HTR-8/SVneo (cell line): Measurements from ENCODE around the gene SH3RF3.
"Not testable (repeated sequence)": the region's sequence is repeated elsewhere in the genome, so short reads cannot be mapped to it uniquely, and the experiment has no call there.

Experiments
- DNase-seq: peaks from one replicate; pipeline ENCODE4 v3.0.0; 2011; ENCODE audit warnings: low spot score, mixed read lengths; ENCODE audit not compliant: insufficient read length
- FAIRE-seq: peaks from 2 replicates; lab custom pipeline; 2011; peaks lifted over from hg19 to GRCh38; lab: Jason Lieb, UNC

Gene SH3RF3

DNA sequence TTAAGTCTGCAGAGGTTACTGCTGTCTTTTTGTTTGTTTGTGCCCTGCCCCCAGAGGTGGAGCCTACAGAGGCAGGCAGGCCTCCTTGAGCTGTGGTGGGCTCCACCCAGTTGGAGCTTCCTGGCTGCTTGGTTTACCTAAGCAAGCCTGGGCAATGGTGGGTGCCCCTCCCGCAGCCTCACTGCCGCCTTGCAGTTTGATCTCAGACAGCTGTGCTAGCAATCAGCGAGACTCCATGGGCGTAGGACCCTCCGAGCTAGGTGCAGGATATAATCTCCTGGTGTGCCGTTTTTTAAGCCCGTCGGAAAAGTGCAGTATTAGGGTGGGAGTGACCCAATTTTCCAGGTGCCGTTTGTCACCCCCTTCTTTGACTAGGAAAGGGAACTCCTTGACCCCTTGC is 11.8 kb upstream of the SH3RF3 start:
- not testable (repeated sequence) for FAIRE-seq, DNase-seq

DNA sequence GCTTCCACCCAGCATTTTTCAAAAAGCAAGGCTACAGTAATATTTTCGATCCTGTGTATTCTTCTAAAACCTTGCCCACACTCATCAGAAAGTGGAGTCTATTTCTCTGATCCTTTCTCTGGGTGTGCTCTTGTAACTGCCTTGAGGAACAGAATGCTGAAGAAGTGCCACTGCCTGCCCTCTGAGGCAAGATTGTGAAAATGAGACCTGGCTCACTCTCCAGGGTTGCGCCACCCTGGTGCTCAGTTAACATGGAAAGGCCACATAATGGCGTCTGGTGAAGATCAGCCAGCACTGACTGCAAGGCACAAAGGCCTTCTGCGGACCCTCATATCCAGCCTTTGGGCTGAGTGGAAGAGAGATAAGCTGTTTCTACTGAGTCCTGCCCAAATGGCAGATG is 11.2 kb upstream of the SH3RF3 start:
- DNase-seq, result no peak
- FAIRE-seq, result no peak

- FAIRE-seq (no peak), DNase-seq (no peak)
Measured at GRCh38 chr2:109118321-109118720, 10.7 kb upstream of the SH3RF3 start.

DNA sequence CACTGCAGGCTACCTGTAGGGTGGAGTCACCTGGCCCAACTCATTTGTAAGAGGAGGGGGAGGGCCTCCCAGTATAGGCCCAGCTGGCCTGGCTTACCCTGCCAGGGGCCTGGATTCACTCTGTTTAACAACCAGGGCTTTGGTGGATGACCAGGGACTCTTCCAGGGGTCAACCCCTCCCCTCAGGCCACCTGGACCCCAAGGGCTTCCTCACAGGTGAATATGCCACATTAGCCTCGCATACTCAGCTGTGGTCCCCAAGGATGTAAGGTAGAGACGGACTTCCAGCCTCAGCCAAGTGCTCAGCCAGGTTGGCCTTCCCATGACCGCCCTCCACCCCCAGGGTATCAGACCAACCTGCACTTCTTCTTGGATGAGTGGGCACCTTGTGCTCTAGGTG is 8.8 kb upstream of the SH3RF3 start:
- FAIRE-seq, result no peak
- no peak for DNase-seq

- not testable (repeated sequence) for FAIRE-seq, DNase-seq
Measured at GRCh38 chr2:109120686-109121085, 8.3 kb upstream of the SH3RF3 start.

DNA sequence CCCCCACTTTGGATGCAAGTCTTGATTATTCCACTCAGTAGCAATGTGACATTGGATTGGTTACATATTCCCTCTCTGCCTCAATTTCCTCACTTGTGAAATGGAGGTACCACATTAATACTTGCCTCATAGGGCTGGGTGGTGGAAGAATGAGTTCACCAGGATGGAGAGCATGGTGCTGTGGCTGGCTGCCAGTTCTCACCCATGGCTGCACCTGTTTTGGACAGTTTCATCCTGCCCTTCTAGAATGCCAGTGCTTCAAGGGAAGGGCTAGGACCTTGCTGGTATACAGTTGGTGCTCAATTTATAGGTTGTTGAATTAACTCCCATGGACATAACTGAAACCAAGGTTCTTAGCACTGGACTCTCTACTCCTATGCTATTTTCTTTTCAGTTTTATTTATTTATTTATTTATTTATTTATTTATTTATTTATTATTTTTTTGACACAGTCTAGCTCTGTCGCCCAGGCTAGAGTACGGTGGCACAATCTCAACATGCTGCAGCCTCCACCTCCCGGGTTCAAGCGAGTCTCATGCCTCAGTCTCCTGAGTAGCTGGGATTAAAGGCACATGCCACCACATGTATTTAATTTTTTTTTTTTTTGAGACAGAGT is 5.3 kb upstream of the SH3RF3 start:
- FAIRE-seq (no peak), DNase-seq (no peak)

DNA sequence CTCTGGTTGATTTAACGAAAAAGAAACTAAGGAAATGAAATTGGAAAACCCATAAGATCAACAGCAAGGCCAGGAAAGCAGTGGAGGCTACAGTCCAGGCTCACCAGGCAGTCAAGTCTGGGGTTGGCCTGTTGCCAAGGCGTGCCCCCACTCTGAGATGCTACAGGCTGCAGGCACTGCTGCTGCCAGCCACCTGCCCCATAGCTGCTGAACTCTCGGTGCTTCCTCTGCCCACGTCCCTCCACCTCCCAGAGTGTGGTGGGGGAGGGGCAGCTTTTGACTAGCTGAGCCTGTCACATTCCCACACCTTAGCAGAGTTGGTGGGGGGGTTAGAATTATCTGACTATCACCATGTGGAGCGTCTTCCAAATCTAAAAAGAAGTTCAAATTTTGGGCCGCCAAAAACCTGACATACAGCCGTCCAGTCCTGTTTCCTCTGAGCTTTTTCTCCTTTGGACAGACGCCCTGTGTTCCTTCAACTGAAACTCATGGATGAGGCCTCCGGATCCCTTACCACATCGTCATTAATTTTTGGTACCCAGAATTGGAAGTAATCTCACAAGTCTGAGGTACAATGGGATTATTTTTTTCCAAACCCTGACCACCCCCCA is 3.9 kb upstream of the SH3RF3 start:
- DNase-seq (peak; percentile 21), FAIRE-seq (no peak)

DNA sequence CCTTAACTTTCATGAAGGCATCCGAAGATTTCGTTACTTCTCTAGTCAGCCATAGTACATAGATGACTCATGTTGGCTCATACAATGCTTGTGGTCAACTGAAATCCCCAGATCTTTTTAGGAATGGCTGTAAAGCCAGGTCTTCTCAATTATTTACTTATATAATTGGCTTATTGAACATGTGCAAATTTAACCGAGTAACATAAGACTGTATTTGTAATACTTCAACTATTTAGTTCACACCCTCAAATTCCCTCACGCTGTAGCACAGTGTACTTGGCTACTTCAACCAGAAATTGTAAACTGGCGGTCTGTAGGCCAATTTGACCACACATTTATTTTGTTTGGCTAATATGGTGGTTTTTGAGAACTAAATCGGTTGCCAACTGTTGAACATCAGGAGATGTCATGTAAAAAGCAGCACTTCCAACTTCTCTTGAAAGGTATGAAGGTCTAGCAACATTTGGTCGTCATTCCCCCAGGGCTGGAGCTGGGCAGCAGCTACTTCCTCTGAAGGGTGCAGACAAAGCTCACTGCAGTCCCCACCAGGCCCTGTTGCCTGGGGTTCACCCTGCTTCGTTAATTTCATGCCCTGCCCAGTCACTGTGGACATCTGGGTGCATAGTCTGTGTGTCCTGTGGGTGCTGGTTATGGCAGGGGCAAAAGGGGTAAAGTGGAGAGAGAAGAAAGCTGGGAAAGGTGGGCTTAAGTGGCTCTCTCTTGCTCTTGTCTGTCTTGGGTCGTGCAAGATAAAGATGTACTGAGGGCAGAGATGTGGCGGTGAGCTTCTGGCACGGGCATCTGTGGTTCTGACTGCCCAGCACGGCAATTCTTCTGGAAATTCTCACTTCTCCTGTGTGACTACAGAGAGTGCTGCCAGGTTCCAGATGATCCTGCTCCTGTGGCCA is 3.2 kb upstream of the SH3RF3 start:
- FAIRE-seq, result peak; percentile 69
- DNase-seq, result peak; percentile 73

- DNase-seq (peak; percentile 45), FAIRE-seq (no peak)
Measured at GRCh38 chr2:109126501-109126860, 2.5 kb upstream of the SH3RF3 start.

GRCh38 chr2:109127556-109127955 is 1.4 kb upstream of the SH3RF3 start:
- DNase-seq (no peak), FAIRE-seq (no peak)

GRCh38 chr2:109128048-109128615 is 873 bp upstream of the SH3RF3 start:
- FAIRE-seq, result peak; percentile 55
- DNase-seq, result peak; percentile 95

DNA sequence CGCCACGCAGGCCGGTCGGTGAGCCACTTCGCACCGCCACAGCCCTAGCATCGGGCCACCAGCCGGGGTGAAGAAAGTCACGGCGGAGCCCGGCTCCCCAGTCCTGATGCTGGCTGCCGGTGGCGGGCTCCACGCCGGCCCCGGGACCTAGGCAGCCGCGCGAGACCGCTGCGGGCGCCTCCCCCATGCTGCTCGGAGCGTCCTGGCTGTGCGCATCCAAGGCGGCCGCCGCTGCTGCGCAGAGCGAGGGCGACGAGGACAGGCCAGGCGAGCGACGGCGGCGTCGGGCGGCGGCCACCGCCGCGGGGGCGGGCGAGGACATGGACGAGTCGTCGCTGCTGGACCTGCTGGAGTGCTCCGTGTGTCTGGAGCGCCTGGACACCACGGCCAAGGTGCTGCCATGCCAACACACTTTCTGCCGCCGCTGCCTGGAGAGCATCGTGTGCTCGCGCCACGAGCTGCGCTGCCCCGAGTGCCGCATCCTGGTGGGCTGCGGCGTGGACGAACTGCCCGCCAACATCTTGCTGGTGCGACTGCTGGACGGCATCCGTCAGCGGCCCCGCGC is 433 bp downstream of the SH3RF3 start:
- no peak for FAIRE-seq
- peak; percentile 22 for DNase-seq

DNA sequence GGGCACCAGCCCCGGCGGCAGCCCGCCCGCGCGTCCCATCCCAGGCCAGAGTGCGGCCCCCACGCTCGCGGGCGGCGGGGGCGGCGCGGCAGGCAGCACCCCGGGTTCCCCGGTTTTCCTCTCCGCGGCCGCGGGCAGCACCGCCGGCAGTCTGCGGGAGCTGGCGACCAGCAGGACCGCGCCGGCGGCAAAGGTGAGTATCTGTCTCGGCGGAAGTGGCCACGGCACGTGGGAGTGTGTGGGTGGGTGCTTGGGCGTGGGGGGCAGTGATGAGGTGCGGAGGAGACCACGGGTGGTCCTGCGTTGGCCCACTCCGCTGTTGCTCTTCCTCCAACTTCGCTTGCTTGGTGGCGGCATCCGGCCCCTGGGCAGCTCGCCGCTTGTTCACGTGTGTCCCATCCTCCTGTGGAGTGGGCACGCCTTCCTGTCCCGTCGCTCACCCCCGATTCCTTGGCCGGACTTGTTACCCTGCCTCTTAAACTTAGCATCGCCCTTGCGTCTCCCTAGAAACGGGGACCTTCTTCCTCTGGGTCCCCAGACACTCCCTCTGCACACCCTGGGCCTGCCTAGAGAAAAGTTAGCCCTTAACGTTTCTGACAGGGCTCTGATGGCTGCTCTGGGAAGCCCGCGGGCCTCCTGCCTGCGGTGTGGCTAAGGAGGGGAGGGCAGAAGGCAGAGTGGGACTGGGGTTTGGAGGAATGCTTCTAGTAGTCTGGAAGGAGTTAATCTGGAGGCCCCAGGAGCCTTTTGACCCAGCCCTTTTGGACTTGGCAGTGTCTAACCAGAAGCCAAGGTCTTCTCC is 1.1 kb downstream of the SH3RF3 start:
- peak; percentile 74 for FAIRE-seq
- peak; percentile 19 for DNase-seq

- no peak for FAIRE-seq
- DNase-seq, result no peak
Measured at GRCh38 chr2:109130723-109130995, 1.7 kb downstream of the SH3RF3 start.

DNA sequence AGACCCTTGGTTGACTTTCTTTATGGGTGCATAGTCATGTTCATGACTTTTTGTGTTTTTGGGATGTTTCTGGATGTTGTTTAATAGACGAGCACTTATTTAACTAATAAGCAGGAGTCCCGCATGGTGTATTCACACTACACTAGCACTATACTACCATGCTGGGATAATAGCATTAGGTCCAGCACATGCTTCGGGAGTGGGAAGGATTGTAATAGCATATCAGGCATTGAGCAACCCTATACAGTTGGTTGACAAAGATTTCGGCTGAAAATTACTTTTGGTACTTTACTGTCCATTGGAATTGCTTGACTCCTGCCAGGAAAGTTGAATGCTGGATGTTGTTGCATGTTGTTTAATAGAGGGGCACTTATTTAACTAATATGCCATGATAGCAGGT is 2.8 kb downstream of the SH3RF3 start:
- DNase-seq, result no peak
- peak; percentile 36 for FAIRE-seq

DNA sequence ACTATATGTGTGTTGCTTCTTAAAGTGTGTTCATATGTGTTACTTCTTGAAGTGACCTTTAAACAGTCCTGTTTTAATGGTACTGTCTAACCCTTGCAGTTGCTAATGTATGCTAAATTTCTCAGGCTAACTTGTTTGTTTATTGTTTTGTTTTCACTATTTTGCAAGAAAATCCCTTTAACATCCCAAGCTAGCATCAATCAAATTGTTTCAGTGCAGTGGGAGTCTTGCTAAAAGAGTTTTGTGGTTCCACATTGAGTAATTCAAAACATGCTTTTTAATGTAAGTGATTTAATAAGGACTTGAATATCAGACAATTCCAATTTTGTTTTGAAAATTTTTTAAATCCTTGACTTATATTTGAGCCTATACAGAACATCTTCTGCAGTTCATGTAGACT is 3.6 kb downstream of the SH3RF3 start:
- FAIRE-seq, result no peak

DNA sequence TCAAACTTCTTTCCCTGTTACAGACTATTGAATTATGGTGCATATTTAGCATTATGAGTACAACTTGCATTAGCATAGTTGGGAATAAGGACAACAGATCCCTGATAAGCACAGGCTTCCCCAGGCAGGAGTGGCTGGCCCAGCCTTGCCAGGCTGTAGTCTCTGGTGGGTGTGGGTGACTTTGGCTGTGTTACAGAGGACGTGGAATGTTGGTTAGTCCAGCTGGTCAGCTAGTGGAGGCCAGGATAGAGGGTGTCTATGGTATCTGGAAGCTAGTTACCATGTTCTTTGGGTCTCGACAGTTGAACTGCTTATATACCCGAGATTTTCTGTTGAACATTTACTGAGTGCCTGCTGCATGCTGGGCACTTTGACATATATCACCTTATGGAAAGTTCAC is 4.7 kb downstream of the SH3RF3 start:
- DNase-seq (no peak), FAIRE-seq (peak; percentile 23)

More for the DNA sequence above, 3.6 kb downstream of the SH3RF3 start:
- DNase-seq, result no peak

DNA sequence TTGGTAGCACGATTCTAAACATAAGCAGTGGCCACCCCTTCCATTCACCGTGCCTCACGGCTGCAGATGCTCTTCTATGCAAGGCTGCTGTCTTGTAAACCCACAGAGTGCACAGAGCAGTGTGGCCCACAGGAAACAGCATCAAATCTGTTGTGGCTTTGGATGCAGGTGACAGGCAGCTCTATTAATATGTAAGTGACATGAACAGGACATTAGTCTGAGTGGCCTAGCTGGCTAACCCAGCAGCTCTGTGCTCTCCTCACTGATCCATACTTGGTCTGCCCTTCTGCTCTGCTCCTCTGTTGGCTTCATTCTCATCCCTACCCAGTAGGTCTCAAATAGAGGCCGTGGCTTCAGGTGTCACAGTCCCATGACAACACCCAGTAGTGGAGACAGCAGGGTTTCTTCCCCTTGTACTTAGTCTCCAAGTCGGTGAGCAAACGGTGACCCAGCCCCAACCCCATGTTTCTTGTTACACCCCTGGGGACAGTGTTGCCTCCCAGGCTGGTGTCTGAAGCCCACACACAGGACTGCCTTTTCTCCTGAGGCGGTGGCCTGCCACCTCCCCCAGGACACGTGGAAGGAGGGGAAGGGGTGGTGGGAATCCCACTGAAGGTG is 5.8 kb downstream of the SH3RF3 start:
- no peak for FAIRE-seq
- DNase-seq, result no peak

DNA sequence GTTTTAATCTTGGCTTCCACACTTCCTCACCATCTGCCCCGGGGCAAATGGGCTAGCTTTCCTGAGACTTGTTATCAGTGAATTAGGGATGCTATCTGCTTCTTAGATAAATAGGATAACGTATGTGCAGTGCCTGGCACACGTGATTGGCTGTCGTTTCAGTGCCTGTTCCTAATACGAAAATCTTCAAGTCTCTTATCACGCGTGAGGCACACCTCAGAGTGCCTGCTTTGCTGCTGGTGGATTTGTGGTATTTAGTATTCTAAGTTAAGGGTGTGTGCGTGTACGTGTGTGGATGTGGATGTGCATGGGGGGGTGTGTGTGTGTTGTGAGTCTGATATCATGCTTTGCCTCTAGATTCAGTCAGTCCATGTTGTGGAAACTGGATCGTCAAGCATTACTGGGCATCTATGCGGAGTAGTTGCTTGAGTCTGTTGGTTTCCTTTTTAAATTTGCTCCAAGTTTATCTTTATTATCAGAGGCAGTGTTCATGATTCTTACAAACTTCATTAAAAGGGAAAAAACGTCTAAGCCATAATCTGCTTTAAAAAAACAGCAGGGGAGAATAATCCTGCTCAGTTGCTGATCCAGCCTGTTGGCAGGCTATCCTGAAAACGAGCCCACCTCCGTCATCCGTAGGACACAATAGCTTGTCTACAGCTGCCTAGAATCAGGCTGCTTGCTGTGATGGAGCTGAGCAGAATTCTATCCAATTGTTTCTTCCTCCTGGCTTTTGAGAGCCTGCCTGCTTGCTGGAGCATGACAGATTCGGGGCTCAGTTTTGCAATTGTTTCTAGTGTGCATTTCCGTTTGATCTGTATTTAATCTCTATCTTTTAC is 6.6 kb downstream of the SH3RF3 start:
- DNase-seq, result no peak
- no peak for FAIRE-seq
